A673 (cell line): ENCODE results near the gene RRP1.

ENCODE experiments used
- EZH2 ChIP-seq: fragments of 200-600 bp; sonication (generic); IDR thresholded peaks from 2 replicates; pipeline ENCODE4 v1.6.1; 2017; ENCODE audit warnings: borderline replicate concordance, low read depth, mild to moderate bottlenecking, mixed read lengths, antibody characterized with exemption, low read length; ENCODE audit not compliant: poor library complexity, severe bottlenecking
- TF ChIP-seq, protein P1 (sequence below): fragments of 300-800, 200-600 bp; sonication (generic); conservative IDR thresholded peaks from 2 replicates; pipeline ENCODE4 v1.5.1; 2017; ENCODE audit warnings: low read depth, mild to moderate bottlenecking, antibody characterized with exemption, low read length, moderate library complexity, mixed read lengths

DNA sequence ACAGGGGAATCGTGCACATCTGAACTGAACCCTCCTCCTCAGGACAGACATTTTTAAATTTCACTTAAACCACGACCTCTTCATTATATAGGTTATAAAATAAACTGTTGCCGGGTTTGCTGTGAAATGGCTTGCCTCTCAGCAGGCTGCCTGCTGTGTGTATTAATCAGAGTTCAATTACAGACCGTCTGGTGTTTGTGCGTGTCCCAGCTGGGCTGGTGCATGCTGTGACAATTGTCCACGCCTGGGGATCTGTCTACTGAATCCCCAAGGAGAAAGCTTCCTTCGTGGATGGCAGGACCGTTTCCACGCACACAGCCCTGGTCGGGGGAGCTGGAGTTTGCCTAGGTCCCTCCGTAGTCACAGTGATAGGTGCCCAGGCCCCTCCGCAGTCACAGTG, 62.2 kb downstream of the RRP1 start:
- TF ChIP-seq, protein P1, sequence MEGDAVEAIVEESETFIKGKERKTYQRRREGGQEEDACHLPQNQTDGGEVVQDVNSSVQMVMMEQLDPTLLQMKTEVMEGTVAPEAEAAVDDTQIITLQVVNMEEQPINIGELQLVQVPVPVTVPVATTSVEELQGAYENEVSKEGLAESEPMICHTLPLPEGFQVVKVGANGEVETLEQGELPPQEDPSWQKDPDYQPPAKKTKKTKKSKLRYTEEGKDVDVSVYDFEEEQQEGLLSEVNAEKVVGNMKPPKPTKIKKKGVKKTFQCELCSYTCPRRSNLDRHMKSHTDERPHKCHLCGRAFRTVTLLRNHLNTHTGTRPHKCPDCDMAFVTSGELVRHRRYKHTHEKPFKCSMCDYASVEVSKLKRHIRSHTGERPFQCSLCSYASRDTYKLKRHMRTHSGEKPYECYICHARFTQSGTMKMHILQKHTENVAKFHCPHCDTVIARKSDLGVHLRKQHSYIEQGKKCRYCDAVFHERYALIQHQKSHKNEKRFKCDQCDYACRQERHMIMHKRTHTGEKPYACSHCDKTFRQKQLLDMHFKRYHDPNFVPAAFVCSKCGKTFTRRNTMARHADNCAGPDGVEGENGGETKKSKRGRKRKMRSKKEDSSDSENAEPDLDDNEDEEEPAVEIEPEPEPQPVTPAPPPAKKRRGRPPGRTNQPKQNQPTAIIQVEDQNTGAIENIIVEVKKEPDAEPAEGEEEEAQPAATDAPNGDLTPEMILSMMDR, result no peak
- no peak for TF ChIP-seq EZH2
